Breast epithelium (tissue), 3 donors: ENCODE data around the gene SH3TC1.

Experiments
- CTCF ChIP-seq, 3 donors: fragments of 450-650 bp; IDR thresholded peaks; one replicate each; pipeline ENCODE4 v1.5.1; 2016 to 2017; ENCODE audit warnings: antibody characterized with exemption in 3 of 3, mild to moderate bottlenecking in 3 of 3, moderate library complexity in 3 of 3
- POLR2A ChIP-seq: fragments of 450-650 bp; IDR thresholded peaks from one replicate; pipeline ENCODE4 v1.6.1; 2016; ENCODE audit warnings: antibody characterized with exemption, mild to moderate bottlenecking, moderate library complexity
- POLR2AphosphoS5 ChIP-seq, 3 donors: sonication (generic); formaldehyde crosslinking; IDR thresholded peaks; one replicate each; pipeline ENCODE4 v1.6.1; 2017; ENCODE audit warnings: antibody characterized with exemption in 3 of 3

DNA sequence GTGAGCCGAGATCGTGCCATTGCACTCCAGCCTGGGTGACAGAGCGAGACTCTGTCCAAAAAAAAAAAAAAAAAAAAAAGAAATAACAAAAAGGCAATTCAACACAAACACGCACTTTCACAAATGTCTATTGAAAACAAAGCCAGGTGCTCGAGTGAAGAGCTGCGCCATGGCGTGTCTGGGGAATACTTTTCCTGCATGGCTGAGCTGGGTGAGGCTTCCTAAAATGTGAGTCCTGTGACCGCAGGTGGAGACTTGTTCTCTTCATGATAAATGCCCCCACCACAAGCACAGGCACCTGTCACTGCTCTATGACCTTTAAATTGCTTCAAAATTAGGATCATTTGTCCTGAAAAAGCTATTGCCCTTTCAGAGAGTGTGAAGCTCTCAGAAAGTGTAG, 36.5 kb upstream of the SH3TC1 start:
- TF ChIP-seq POLR2A (no peak), CTCF (IDR thresholded peaks at IDR 0.05) (no peak), POLR2AphosphoS5 (IDR thresholded peaks at IDR 0.05) (no peak)
